Panc1 (cell line): ENCODE measurements around the gene GNE.

Source experiments
- POLR2AphosphoS5 ChIP-seq: IDR thresholded peaks from 2 replicates; pipeline ENCODE4 v1.6.1; 2012; ENCODE audit warnings: mild to moderate bottlenecking, low read depth, low read length, moderate library complexity
- SIN3A ChIP-seq: IDR thresholded peaks from 2 replicates; pipeline ENCODE4 v1.6.1; 2012; ENCODE audit warnings: low read depth, mild to moderate bottlenecking, low read length, moderate library complexity, borderline replicate concordance; ENCODE audit not compliant: insufficient read depth

DNA sequence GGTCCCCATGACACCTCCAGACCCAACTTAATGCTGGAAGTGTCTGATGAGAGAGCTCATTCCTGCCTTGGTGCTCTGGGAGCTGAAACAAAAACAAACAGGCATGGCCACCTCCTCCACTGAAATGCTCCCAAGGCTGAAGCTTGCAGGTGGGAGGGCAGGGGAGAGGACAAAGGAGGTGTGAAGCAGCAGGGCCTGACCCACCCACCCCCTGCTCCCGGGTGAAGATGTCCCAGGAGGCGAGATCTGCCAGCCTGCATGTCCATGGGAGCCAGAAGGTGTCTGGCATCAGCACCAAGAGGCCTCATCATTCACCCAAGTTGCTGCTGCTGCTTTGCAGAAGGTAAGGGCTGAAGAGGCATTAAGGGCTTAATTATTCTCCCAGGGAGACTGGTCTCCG is 93.3 kb downstream of the GNE start:
- TF ChIP-seq SIN3A: no peak
- no peak for TF ChIP-seq POLR2AphosphoS5
